Kidney glomerular epithelial cell (primary cell): ENCODE results near the gene CYP21A2.
"Not testable (repeated sequence)": the region's sequence is repeated elsewhere in the genome, so short reads cannot be mapped to it uniquely, and the experiment has no call there.

Source experiments
- DNase-seq: peaks from one replicate; lab custom pipeline; 2025; lab: John Stamatoyannopoulos, UW

The CYP21A2 gene

DNA sequence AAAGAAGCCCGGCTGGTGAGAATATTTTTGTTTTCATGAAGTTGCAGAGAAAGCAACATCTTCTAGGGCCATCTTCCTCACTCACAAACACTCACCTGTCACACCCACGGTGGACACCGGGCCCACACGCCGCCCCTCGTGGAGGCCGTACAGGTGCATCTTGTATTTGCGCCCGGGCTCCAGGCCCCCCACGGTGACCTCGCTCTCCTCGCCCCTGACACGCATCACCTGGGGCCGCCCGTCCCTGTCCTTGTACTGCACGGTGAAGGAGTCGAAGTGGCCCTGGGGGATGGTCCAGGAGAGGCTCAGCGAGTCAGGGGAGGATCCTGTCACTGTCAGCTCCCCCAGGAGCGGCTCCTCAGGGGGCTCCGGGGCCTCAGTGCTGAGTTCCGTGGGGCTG lies 17.5 kb downstream of the CYP21A2 start:
- DNase-seq = not testable (repeated sequence)

DNA sequence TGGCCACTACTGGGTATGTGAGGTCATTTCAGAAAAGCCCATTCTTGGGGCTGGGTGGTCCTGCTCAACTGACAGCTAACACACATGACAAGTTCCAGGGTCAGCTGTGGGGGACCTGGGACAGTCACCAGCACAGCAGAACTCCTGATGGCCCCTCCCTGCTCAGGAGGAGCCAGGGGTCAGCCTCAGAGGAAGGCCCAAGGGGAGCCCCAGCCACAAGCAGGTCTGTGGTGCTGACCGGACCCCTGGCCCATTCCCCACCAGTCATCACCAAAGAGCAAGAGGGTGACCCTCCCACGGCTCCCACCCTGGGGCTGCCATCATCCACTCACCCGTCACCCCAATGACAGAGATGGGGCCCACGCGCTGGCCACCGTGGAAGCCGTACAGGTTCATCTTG lies 18.0 kb downstream of the CYP21A2 start:
- DNase-seq = no peak

GRCh38 chr6:32057966-32058365 lies 19.8 kb downstream of the CYP21A2 start:
- no peak for DNase-seq

GRCh38 chr6:32058511-32058963 lies 20.3 kb downstream of the CYP21A2 start:
- DNase-seq = no peak

GRCh38 chr6:32060966-32061655 lies 22.9 kb downstream of the CYP21A2 start:
- no peak for DNase-seq

DNA sequence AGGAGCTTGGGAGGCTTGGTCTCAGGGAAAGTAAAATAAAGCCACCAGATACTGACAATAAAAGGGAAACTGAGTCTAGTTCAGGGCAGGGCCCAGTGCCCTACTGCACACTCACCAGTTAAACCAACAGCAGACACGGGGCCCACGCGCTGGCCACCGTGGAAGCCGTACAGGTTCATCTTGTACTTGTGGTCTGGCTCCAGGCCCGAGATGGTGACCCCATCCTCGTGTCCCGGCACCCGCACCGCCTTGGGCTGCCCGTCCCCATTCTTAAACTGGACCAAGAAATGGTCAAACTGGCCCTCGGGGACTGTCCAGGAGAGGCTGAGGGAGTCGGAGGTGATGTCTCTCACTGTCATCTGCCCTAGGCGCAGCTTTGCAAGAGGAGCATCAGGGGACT lies 26.5 kb downstream of the CYP21A2 start:
- DNase-seq = no peak

DNA sequence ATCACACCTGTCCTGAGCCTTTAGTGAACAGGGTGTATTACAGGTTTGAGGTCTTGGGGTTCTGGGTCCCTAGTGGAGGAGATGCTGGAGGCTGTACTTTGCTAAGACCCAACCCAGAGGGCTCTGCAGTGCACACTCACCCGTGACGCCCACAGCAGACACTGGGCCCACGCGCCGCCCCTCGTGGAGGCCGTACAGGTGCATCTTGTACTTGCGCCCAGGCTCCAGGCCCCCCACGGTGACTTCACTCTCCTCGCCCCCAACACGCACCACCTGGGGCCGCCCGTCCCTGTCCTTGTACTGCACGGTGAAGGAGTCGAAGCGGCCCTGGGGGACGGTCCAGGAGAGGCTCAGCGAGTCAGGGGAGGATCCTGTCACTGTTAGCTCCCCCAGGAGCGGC lies 29.3 kb downstream of the CYP21A2 start:
- not testable (repeated sequence) for DNase-seq

GRCh38 chr6:32068315-32068714 lies 30.1 kb downstream of the CYP21A2 start:
- DNase-seq = not testable (repeated sequence)

GRCh38 chr6:32068867-32069266 lies 30.7 kb downstream of the CYP21A2 start:
- DNase-seq = no peak

GRCh38 chr6:32069460-32069859 lies 31.2 kb downstream of the CYP21A2 start:
- DNase-seq = no peak

- no peak for DNase-seq
These were observed 31.8 kb downstream of the CYP21A2 start for GRCh38 chr6:32069878-32070515.

GRCh38 chr6:32070814-32071543 lies 32.8 kb downstream of the CYP21A2 start:
- no peak for DNase-seq

DNA sequence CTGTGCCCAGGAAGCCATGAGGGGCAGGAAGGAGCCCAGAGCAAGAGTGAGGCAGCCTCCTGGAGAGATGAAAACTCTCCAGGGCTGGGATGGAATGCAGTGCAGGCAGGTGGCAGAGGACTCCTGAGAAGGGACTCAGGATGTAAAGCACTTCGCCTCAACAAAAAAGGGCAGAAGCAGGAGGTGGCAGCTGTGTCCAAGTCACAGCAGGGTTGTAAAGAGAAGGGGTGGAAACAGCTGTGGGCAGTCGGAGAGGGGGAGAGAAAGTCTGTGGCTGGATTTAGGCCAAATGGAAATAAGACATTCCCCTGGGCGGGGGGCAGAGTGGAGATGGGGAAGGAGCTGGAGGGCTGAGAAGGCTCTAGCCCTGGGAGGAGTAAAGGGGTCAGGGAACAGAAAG lies 34.9 kb downstream of the CYP21A2 start:
- DNase-seq = no peak

GRCh38 chr6:32073613-32074012 lies 35.4 kb downstream of the CYP21A2 start:
- DNase-seq = no peak

DNA sequence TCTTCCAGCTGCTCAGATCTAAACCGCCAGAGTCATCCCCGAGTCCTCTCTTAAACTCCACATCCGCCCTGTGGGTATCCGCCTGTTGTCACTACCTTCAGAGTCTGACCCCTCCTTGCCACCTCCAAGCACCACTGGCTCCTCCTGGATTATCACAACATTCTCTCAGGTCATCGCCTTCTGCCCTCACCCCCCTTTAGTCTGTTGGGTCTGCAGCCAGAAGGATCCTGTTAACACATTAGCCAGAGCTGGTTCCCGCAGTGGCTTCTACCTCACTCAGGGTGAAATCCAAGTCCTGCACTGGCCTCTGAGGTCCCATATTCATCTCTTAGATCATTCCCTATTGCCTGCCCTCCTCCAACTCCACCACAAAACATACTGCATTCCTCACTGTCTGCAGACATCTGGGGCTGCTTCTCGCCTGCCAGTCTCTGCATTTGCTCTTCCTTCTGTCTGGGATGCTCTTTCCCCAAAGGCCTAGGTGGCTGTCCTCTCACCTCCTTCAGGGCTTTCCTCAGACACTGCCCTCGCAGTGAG lies 36.8 kb downstream of the CYP21A2 start:
- peak; percentile 50 for DNase-seq

DNA sequence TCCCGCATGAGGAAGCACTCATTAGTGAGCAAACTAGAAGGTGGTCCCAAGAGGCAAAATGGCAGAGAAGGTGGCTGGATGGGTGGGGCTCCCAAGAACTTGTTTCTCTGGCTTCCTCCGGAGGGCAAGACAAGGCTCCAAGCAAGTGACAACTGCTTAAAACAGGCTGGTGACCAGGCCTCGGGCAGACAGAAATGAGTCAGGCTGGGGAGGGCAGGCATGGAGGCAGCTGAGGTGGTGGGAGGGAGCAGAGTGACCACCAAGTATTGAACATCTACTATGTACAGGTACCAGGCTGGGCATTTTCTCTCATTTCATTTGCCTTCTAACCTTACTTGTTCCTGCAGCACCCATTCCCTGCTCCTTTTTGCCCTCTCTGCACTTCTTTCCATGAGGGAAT lies 37.6 kb downstream of the CYP21A2 start:
- no peak for DNase-seq

- peak; percentile 92 for DNase-seq
These were observed 38.1 kb downstream of the CYP21A2 start for GRCh38 chr6:32076321-32076809.

DNA sequence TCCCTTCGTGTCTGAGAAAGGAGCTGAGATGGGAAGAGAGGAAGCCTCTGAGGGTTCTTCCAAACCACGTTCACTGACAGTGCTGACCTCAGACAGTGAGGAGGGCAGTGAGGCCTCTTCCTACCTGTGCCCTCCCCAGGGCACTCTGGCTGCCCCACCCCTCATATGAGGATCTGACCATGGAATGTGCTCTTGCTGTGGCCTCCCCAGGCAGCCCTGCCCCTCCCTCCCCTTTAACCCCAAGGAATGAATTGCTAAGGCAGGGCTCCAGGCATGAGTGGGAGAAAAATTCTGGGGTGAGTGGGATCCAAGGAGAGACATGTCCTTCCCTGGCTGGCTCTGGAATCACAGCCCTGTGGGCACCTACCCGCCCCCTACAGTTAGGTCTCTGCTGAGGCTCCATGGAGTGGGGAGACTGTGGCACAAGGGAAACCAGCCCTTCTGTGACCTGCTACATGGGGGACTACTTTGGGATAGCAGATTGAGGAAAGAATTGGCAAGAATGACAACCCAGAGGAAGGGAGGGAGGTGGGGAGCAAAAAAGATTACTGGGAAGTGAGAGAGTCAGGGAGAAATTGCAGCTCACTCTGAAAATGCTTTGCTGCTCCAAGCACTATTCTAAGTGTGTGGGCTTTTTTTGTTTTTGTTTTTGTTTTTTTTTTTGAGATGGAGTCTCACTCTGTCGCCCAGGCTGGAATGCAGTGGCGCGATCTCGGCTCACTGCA lies 41.5 kb downstream of the CYP21A2 start:
- no peak for DNase-seq

GRCh38 chr6:32081168-32081990 lies 43.2 kb downstream of the CYP21A2 start:
- DNase-seq = no peak

GRCh38 chr6:32082478-32082877 lies 44.3 kb downstream of the CYP21A2 start:
- no peak for DNase-seq

- DNase-seq = no peak
These were observed 44.7 kb downstream of the CYP21A2 start for GRCh38 chr6:32082935-32083334.
